NCI-H2107 (cell line): ENCODE measurements around the gene ITFG1.
"Not testable (repeated sequence)": the region's sequence is repeated elsewhere in the genome, so short reads cannot be mapped to it uniquely, and the experiment has no call there.

Experiments used
- DNase-seq: peaks from one replicate; lab custom pipeline; 2025; lab: John Stamatoyannopoulos, UW

Gene ITFG1

DNA sequence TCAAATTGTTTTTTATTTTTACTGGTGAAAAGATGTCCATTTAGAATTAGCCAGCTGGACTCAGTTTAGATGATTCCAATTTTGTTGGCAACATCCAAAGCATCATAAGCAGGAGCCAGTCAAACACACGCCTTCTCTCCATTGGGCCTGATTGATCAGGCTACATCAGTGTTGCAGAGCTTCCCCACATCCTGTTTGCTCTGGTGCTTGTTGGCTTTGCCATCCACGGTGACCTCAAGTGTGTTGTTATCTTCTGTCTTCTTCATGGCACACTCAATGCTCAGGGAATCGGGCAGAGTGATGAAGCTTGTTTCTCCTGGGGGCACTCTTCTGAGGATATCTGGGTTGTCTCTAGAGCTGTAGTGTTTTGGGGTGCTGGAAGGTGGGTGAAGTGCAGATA is 310.8 kb downstream of the ITFG1 start:
- no peak for DNase-seq

DNA sequence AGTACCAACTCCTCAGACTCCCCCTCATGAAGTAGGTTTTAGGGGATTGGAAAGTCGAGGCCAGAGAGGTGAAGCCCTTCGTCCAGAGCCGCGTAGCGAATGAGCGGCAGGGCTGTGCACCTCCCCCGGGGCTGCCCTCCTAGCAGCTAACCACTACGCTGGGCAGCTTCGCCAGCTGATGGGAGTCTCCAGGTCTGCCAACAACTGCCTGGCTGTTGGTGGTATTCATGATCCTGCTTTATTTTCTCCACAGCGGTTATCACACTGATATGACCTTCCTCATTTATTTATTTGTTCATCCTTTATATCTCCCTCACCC is 316.3 kb downstream of the ITFG1 start:
- no peak for DNase-seq

- no peak for DNase-seq
These were observed 316.9 kb downstream of the ITFG1 start, which contains the start of gene NETO2 for GRCh38 chr16:47143677-47144558. Gene NETO2 (minus strand): TSS chr16:47143945. CDS start chr16:47143612, 333 bp downstream.

- peak; percentile 46 for DNase-seq
These were observed 317.8 kb downstream of the ITFG1 start for GRCh38 chr16:47142821-47143676.

GRCh38 chr16:47142486-47142820 is 318.4 kb downstream of the ITFG1 start:
- DNase-seq = no peak

DNA sequence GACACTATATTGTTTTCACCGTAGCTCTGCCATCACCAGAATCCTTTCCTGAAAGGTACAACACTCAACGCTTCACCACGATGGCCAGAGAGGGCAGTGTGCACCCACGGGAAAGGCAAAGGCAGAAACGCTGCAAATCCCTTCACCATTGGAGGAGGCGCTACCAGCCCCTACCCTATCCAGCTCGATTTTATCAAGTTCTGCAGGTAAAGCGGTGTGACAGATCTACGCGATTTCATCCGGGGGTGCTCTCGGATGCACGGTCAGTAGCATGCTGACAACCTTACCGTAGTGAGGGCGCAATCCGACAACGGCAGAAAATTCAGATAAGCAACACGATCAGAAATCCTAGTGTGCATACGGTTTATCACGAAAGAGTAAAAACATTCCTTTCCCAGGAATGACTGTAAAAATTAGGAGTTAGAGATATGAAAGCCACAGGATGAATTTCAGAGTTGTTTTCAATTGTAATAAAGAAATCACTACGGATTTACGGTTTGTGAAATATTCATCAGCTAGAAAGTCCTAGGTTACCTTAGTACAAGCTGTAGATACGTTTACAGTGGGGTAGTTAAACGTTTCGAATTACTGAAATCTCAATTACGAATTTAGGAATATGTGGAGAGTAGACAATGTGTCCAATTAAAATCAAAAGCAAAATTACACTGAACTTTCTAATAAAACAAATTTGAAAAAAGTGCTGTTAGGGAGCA is 318.9 kb downstream of the ITFG1 start:
- DNase-seq = peak; percentile 83

- no peak for DNase-seq
These were observed 320.2 kb downstream of the ITFG1 start for GRCh38 chr16:47140686-47141085.

DNA sequence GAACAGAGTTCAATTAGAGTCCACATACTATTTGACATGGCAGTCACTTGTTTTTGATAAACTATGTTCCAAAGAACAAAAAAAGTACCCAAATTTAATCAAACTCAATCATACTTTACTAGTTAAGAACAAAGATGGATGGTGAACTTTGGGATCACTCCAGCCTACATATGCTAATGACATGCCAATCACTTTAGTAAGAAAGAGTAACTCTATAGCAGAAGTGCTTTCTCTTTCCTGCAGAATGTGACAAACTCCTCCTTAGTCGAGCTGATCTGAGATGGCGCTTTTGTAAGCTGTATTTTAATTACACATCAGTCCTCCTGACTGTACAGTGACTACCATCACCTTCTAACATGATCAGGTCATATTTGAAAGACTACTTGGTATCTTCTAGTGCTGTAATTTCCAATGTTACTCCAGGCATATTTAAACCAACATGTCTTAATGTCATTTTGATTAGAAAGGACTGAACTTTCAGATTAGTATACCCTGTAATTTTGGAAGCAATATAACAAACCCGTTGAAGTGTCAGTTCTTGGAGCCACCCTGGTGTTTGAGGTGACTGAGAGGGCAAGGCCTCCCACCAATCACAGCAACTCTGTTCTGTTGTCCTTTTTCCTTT is 321.2 kb downstream of the ITFG1 start:
- no peak for DNase-seq

DNA sequence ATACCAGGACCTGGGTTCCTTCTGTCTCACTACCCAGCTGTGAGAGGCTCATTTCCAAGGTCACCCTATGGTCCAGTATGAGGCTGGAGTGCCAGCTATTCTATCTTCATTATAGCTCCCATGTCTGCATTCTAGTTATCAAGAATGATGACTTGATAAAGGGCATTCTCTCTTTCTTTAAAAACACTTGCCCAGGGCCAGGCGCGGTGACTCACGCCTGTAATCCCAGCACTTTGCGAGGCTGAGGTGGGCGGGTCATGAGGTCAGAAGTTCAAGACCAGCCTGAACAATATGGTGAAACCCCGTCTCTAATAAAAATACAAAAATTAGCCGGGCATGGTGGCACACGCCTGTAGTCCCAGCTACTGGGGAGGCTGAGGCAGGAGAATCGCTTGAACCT is 322.9 kb downstream of the ITFG1 start:
- DNase-seq = not testable (repeated sequence)

DNA sequence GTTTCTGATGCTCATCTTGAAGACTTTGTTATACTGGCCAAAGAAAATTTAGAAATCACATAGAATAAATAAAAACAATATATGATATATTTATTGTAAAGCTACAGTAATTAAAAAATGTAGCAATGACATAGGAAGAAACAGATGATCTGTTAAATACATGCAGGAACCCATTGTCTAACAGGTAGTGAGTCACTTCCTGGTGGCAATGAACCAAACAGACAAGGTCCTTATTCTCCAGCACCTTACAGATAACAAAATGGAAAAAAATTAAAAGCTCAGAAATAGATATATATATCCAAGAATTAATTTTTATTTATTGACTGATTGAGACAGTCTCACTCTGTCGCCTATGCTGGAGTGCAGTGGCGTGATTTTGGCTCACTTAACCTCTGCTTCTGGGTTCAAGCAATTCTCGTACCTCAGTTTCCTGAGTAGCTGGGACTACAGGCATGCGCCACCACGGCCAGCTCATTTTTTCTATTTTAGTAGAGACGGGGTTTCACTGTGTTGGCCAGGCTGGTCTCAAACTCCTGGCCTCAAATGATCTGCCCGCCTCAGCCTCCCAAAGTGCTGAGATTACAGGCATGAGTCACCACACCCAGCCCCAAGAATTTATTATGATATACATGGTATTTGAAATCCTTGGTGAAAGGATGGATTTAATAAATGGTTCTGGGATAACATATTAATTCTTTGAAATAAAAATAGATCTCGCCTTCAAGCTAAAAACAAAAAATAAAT is 324.6 kb downstream of the ITFG1 start:
- no peak for DNase-seq

GRCh38 chr16:47134550-47134949 is 326.3 kb downstream of the ITFG1 start:
- DNase-seq = no peak

DNA sequence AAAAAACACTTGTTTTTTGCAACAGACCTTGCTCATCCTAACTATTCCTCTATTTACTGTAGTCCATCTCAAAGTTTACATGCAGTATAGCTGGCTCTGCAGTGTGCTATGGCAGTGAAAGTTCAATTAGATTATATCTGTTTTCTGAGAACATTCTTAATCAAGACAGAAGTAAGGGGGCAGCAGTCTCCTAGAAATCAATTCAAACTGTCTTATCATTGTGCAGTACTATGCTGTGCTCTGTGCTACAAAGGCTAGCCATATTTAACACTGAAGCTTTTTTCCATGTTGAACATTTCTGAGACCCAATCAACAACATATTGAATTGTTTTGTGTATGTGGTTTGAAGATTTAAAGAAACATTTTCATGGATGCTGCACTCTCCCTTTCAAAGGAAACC is 328.6 kb downstream of the ITFG1 start:
- no peak for DNase-seq

GRCh38 chr16:47129755-47130435 is 331.0 kb downstream of the ITFG1 start:
- DNase-seq = no peak

DNA sequence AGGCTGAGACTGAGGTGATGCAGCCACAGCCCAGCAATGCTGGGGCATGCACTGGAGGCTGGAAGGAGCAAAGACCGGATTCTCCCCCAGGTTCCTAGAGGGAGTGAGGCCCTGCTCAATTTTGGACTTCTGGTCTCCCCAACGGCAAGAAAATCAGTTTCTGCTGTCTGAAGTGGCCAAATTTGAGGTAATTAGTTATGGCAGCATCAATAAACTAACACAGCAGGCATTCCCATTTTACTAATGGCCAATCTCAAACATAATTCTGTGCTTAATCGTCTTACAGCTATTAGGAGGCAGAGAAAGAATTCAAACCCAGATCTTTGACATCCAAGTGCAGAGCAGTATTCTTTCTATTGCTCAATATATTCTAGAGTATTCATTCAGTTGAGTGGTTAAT is 333.3 kb downstream of the ITFG1 start:
- no peak for DNase-seq

- no peak for DNase-seq
These were observed 335.1 kb downstream of the ITFG1 start for GRCh38 chr16:47125757-47126156.

DNA sequence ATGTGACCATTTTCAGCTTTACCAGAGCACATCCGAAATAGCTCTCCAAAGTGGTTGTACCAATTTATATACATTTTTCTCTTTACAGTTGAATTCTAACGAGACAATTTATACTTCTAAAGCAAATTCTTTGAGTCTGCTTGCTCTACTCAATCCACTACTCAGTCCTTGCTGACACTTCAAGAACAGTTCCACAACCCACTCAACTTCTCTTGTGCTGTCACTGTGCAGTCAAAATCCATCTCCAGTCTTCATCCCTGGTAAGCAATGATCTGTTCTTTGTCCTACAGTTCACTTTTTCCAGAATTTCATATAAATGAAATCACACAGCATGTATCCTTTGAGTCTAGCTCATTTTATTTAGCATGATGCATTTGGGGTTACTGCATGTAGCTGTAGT is 347.7 kb downstream of the ITFG1 start:
- DNase-seq = no peak

DNA sequence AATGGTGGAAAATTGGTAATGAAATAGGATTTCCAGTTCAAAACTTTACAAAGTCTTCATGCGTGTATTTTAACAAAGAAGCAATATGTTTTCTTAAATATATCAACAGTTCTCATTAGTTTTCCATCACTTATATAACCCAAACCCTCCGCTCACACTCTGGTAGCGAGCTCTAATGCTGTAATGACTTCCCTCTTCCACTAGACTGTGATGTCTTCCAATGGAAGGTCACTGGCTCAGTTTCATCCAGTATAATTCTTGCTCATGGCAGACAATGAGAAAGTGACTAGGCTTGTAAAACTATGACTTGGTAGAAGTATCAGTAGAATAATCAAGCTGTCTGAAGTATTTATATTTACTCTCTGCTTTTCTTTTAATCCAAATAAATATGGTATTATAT is 349.9 kb downstream of the ITFG1 start:
- DNase-seq = no peak

DNA sequence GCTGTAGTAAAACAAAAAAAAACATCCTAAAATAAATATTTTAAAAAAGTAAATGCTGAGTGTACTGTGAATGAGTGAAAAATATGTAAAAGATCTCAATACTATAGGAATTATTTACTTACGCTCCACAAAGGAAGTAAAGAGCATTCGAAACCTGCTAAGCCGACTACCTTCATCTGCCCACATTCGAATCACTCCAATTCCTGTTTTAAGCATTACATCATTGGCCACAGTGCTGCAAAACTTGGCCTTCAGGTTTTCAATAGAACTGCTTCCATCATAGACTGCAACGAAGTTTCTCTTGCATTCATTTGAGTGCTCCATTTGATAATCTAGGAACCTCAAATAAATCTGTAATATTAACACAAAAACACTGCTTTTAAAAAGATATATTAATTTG is 351.5 kb downstream of the ITFG1 start:
- no peak for DNase-seq
